Activated naive CD8-positive, alpha-beta T cell treated with anti-CD3 and anti-CD28 coated beads, Interleukin-2, amount 10 ng/mL, durations not matched to agents 7 days and 5 days (primary cell): ENCODE data around the gene UROD. TPM values are rescaled to one million over a fixed set of nuclear protein-coding genes. Genes with fewer than 3 reads are reported as not detected.
"Not testable (repeated sequence)": the region's sequence is repeated elsewhere in the genome, so short reads cannot be mapped to it uniquely, and the experiment has no call there.

Source experiments
- ATAC-seq: fragments of 150-1000 bp; cut with Tn5 transposase; one replicate; pipeline ENCODE4 v1.10.0; 2021; ENCODE audit warnings: low read depth, moderate library complexity
- POLR2A ChIA-PET: fragments of 350-600 bp; sonication (Branson Sonifier 250); formaldehyde crosslinking; loops from one replicate; lab custom pipeline; 2021; ENCODE audit warnings: antibody characterized with exemption; lab: Charles Lee
- DNase-seq: peaks from one replicate; pipeline ENCODE4 v3.0.0; 2021
- H3K27ac Mint-ChIP-seq: one replicate; pipeline ENCODE4 v1.8.0; 2022; ENCODE audit warnings: mild to moderate bottlenecking, mixed read lengths
- H3K27me3 Mint-ChIP-seq: one replicate; pipeline ENCODE4 v1.8.0; 2022; ENCODE audit warnings: mild to moderate bottlenecking, moderate library complexity, mixed read lengths
- H3K36me3 Mint-ChIP-seq: one replicate; pipeline ENCODE4 v1.8.0; 2021; ENCODE audit warnings: mild to moderate bottlenecking, mixed read lengths
- H3K4me1 Mint-ChIP-seq: one replicate; pipeline ENCODE4 v1.8.0; 2021; ENCODE audit warnings: mixed read lengths
- H3K4me3 Mint-ChIP-seq: one replicate; pipeline ENCODE4 v1.8.0; 2022; ENCODE audit warnings: mild to moderate bottlenecking, moderate library complexity, mixed read lengths
- H3K9me3 Mint-ChIP-seq: one replicate; pipeline ENCODE4 v1.8.0; 2021; ENCODE audit warnings: mixed read lengths
- total RNA-seq, 2 experiments: library from RNA; stranded (reverse); gene quantifications; one replicate each; pipeline ENCODE4 v1.2.3, GENCODE V29; 2021

The UROD gene
- 10 to 100 TPM; 71.7 to 79.2 TPM for total RNA-seq

DNA sequence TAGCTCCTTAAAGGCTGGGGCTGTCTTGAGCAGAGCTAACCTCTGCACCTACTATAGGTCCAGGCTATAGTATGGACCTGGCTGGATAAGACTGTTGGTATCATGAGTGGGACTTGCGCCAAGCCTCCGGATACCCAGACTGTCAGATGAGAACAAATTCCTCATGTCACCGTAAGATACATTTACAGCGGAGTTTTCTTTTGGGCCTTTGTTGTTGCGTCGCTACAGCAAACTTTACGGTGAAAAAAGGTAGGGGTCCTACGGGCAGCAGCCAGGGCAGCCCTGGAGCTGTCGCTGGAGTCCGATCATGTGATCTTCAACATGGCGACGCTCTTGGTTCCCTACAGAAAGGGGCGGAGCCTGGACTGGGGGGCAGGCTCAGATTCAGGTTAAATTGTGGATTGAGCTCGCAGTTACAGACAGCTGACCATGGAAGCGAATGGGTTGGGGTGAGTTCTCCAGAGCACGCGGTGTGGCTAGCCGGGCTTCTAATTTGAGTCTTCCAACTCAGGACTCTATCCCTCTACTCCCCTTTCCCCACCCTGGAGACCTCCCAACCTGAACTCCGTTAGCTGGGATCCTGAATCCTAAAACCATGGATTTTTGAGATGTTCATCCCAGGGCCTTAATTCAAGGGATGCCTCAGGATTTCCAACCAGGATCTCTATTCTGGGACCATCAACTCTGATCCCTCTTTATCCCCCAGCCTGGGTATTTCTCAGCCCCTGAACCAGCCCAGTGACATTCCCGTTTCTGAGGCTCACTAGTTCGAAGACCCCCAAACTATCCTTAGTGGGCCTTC lies at the start of gene UROD:
Gene UROD, plus strand, starts transcription at position 418 of the 802 bp plus-strand sequence. Its CDS starts 12 bp downstream, at position 430.
- ATAC-seq = peak; percentile 71
- Mint-ChIP-seq H3K4me3 (peak within 1 kb of the TSS; percentile 89), H3K27ac (peak within 1 kb of the TSS; percentile 97), H3K9me3 (no peaks in the 10 kb centered on the region), H3K27me3 (no peaks in the 10 kb centered on the region), H3K36me3 (peaks cover 10% of the 10 kb centered on the region), H3K4me1 (peaks cover 29% of the 10 kb centered on the region)
- DNase-seq = peak; percentile 86
- POLR2A ChIA-PET = interaction anchor here (0.6 to 6.2 kb wide), 26 partner anchors 10 to 572 kb away, joined by 3 to 84 read pairs (median 9); partner anchors contain the start of genes BTBD19, EIF2B3, HPDL and MUTYH

DNA sequence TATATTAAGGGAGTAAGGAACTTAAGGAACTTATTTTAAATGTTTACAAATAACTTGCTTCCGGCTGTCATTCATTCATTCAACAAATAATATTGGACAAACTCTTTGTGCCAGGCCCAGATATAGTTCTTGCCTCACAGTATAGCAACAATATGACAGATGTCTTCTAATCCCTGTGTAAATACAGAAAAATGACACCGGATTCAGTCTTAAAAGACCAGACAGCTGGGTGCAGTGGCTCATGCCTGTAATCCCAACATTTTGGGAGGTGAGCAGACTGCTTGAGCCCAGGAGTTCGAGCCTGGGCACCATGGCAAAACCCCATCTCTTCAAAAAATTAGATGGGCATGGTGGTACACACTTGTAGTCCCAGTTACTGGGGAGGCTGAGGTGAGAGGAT lies 49.3 kb upstream of the UROD start:
- Mint-ChIP-seq H3K4me3 (no peak overlapping the region), H3K9me3 (no peaks in the 10 kb centered on the region), H3K36me3 (peaks cover 14% of the 10 kb centered on the region), H3K27ac (no peak overlapping the region), H3K4me1 (no peaks in the 10 kb centered on the region), H3K27me3 (no peaks in the 10 kb centered on the region)
- POLR2A ChIA-PET = no interaction called here
- no peak for DNase-seq
- no peak for ATAC-seq

DNA sequence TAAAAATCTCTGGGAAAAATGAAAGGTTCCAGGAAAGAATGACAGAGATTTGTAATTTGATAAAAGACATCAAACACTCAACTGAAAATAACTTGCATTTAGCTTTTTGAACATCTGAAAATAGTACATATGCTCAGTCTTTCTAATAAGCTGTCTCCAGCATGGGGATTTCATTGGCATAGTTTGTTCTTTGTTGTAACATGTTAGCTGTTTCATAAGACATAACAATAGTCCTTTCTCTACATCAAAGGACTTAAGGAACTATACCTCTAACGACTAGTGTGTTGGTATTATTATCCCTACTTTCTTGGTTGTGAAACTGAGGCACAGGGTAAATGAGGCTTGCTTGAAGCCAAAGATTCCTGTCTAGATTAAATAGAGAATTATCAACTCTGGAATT lies 47.7 kb upstream of the UROD start:
- H3K4me3 Mint-ChIP-seq = no peak overlapping the region
- no peaks in the 10 kb centered on the region for H3K9me3 Mint-ChIP-seq
- ATAC-seq (no peak), DNase-seq (no peak)
- H3K27ac Mint-ChIP-seq = no peak overlapping the region
- H3K27me3 Mint-ChIP-seq = no peaks in the 10 kb centered on the region
- H3K36me3 Mint-ChIP-seq = peaks cover 17% of the 10 kb centered on the region
- POLR2A ChIA-PET = no interaction called here
- H3K4me1 Mint-ChIP-seq = no peaks in the 10 kb centered on the region

DNA sequence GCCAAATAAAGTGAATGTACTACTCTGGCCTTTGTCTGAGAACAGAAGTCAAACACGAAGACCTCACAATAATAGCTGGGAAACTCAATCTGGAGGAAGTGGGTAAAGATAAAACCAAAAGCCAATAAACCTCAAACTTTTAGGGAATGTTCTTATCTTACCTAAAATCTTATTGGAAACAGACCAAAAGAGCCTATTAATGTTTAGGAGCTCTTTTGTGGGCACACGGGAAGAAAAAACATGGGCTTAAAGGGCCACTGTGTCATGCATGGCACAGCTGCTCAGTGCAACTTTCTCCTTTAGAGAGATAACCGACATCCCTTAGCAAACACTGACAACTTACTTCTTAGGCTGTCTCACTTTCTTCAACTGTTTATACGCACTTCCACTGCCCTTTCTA lies 41.7 kb upstream of the UROD start:
- no peak overlapping the region for H3K4me3 Mint-ChIP-seq
- H3K36me3 Mint-ChIP-seq = peaks cover 24% of the 10 kb centered on the region
- H3K27me3 Mint-ChIP-seq = no peaks in the 10 kb centered on the region
- ATAC-seq (no peak), DNase-seq (no peak)
- H3K9me3 Mint-ChIP-seq = no peaks in the 10 kb centered on the region
- POLR2A ChIA-PET = interaction anchor here (0.7 kb wide), 1 partner anchor 16 kb away, joined by 5 read pairs; the partner anchor contains the start of gene EIF2B3
- H3K27ac Mint-ChIP-seq = no peak overlapping the region
- peaks cover 11% of the 10 kb centered on the region for H3K4me1 Mint-ChIP-seq

DNA sequence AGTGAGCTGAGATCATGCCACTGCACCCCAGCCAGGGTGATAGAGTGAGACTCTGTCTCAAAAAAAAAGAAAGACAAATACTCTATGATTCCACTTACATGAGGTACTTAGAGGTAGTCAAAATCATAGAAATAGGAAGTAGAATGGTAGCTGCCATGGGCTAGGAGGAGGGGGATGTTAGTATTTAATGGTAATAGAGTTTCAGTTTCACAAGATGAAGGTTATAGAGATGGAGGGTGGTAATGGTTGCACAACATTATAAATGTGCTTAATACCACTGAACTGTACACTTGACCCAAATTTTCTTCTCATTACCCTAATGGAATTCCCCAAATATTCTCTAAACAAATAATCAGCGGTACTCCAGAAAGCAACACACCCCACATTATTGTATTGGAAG lies 38.4 kb upstream of the UROD start:
- POLR2A ChIA-PET = no interaction called here
- Mint-ChIP-seq H3K27me3 (no peaks in the 10 kb centered on the region), H3K4me1 (peaks cover 12% of the 10 kb centered on the region), H3K27ac (no peak overlapping the region), H3K9me3 (peaks cover 3% of the 10 kb centered on the region), H3K4me3 (no peak overlapping the region), H3K36me3 (peaks cover 47% of the 10 kb centered on the region)
- no peak for ATAC-seq
- no peak for DNase-seq

DNA sequence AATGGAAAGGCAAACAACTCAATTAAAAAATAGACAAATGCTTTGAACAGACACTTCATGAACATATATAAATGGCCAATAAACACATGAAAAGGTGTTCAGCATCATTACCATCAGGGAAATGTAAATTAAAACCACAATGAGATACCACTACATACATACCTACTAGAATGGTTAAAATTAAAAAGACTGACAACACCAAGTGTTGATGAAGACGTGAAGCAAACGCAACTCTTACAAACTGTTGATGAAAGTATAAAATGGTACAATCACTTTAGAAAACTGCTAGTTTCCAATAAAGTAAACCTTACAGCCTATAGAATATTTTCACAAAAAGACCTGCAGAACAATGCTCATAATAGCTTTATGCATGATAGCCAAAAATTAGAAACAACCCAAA lies 35.8 kb upstream of the UROD start:
- H3K36me3 Mint-ChIP-seq = peaks cover 47% of the 10 kb centered on the region
- H3K27ac Mint-ChIP-seq = no peak overlapping the region
- H3K4me3 Mint-ChIP-seq = no peak overlapping the region
- peaks cover 3% of the 10 kb centered on the region for H3K9me3 Mint-ChIP-seq
- DNase-seq (no peak), ATAC-seq (no peak)
- POLR2A ChIA-PET = no interaction called here
- peaks cover 9% of the 10 kb centered on the region for H3K4me1 Mint-ChIP-seq
- H3K27me3 Mint-ChIP-seq = no peaks in the 10 kb centered on the region

DNA sequence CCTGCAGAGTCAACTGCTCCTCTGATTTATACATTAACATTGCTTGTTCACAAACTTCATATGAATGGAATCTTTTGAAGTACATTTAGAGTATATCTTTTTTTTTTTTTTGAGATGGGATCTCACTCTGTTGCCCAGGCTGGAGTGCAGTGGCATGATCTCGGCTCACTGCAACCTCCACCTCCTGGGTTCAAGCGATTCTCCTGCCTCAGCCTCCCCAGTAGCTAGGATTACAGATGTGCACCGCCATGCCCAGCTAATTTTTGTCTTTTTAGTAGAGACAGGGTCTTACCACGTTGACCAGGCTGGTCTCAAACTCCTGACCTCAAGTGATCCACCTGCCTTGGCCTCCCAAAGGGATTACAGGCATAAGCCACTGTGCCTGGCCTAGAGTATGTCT lies 34.7 kb upstream of the UROD start:
- ATAC-seq, H3K27me3 Mint-ChIP-seq, POLR2A ChIA-PET, H3K27ac Mint-ChIP-seq, H3K4me3 Mint-ChIP-seq, DNase-seq, H3K9me3 Mint-ChIP-seq: not testable (repeated sequence)
- peaks cover 11% of the 10 kb centered on the region for H3K4me1 Mint-ChIP-seq
- H3K36me3 Mint-ChIP-seq = peaks cover 46% of the 10 kb centered on the region

DNA sequence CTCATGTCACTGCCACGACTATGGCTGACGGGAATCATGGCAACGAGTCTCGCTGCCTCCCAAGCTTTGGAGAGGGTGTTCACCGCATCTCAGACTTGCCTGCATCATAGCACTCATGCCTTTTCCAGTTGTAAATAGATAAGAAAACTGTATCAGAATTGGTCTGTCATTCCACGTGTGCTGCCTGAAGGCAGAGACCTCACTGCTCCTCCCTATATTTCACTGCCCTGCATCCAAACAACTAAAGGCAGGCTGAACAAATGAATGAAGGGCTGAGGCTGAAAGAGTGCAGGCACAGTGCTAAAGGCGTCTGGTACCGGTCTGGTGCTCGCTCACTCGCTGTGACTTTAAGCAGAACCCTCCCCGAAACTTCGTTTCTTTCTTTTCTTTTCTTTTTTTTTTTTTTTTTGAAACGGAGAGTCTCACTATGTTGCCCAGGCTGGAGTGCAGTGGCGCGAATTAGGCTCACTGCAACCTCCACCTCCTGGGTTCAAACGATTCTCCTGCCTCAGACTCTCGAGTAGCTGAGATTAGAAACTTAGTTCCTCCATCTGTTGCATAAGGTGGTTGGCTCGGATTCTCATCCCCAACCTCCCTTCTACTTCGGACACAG lies 26.2 kb upstream of the UROD start:
- H3K9me3 Mint-ChIP-seq = no peaks in the 10 kb centered on the region
- DNase-seq = no peak
- peak overlapping the region; percentile 97 for H3K27ac Mint-ChIP-seq
- peak; percentile 6 for ATAC-seq
- peaks cover 5% of the 10 kb centered on the region for H3K36me3 Mint-ChIP-seq
- POLR2A ChIA-PET = interaction anchor here (0.7 to 5.8 kb wide), 10 partner anchors 15 to 514 kb away, joined by 3 to 45 read pairs (median 7); partner anchors contain the start of genes CCDC163, HECTD3, MMACHC and PLK3
- H3K27me3 Mint-ChIP-seq = no peaks in the 10 kb centered on the region
- H3K4me1 Mint-ChIP-seq = peaks cover 20% of the 10 kb centered on the region
- peak overlapping the region; percentile 100 for H3K4me3 Mint-ChIP-seq

DNA sequence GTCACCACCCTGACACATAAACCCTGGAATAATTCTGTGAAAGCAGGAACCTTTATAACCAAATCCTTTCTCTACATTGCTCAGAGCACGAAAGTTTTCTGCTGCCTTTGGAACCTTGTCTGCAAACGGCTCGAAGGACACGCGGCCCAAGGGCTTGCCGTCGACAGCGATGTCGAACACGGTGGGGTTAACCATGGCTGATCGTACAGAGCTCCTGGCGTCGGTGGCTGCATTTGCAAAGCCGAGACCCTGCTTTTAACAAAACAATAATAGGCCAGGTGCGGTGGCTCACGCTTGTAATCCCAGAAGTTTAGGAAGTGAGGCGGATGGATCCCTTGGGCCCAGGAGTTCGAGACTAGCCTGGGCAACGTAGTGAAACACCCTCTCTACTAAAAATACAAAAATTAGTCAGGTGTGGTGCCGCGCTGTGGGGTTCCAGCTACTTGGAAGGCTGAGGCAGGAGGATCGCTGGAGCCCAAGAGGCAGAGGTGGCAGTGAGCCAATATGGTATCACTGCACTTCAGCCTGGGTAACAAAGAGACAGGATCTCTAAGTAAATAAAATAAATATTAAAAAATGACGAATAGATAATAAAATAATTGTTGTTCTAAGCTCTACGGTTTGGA lies 23.4 kb upstream of the UROD start:
- H3K27ac Mint-ChIP-seq = no peak overlapping the region
- peaks cover 14% of the 10 kb centered on the region for H3K4me1 Mint-ChIP-seq
- H3K36me3 Mint-ChIP-seq = peaks cover 3% of the 10 kb centered on the region
- no peak for DNase-seq
- H3K27me3 Mint-ChIP-seq = no peaks in the 10 kb centered on the region
- POLR2A ChIA-PET = interaction anchor here (0.6 to 5.8 kb wide), 3 partner anchors 9 to 595 kb away, joined by 3 to 45 read pairs (median 3); partner anchors contain the start of genes HECTD3 and UROD
- H3K9me3 Mint-ChIP-seq = no peaks in the 10 kb centered on the region
- no peak overlapping the region for H3K4me3 Mint-ChIP-seq
- no peak for ATAC-seq

DNA sequence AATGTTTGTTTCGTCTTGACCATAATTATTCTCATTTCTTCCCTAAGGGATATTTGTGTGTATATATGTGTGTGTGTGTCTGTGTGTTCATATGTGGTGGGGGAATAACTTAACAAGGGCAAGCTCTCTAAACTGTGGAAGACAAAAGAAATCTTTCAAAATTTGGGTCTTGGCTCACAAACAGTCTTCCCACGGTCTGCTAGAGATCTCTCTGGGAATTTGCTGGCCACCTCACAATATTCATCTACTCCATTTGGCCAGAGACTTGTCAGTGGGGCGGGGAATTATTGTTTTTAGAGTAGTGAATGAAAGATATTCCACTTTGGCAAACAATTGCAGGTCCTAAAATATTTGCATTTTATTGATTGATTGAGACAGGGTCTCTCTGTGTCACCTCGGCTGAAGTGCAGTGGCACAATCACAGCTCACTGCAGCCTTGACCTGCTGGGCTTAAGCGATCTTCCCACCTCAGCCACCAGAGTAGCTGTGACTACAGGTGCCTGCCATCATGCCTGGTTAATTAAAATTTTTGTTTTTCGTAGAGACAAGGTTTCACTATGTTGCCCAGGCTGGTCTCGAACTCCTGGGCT lies 17.6 kb upstream of the UROD start:
- DNase-seq = no peak
- H3K27me3 Mint-ChIP-seq = no peaks in the 10 kb centered on the region
- H3K27ac Mint-ChIP-seq = no peak overlapping the region
- H3K4me1 Mint-ChIP-seq = no peaks in the 10 kb centered on the region
- no peak overlapping the region for H3K4me3 Mint-ChIP-seq
- H3K9me3 Mint-ChIP-seq = no peaks in the 10 kb centered on the region
- no peak for ATAC-seq
- no peaks in the 10 kb centered on the region for H3K36me3 Mint-ChIP-seq
- POLR2A ChIA-PET = no interaction called here

DNA sequence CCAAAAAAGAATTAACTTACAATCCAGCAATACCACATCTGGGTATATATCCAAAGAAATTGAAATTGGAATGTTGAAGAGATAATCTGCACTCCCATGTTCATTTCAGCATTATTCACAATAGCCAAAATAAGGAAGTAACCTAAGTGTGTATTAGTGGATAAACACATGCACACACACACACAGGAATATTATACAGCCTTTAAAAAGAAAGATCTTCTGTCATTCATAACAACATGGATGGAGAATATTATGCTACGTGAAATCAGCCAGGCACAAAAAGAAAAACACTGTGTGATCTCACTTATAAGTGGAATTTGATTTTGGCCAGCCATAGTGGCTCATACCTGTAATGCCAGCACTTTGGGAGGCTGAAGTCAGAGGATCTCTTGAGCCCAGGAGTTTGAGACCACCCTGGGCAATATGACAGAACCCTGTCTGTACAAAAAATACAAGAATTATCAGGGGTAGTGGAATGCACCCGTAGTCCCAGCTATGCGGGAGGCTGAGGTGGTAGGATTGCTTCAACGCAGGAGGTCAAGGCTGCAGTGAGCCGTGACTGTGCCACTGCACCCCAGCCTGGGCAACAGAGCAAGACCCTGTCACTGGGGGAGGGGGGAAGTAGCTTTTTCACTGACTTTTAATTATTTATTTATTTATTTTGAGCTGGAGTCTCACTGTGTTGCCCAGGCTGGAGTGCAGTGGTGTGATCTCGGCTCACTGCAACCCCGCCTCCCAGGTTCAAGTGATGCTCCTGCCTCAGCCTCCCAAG lies 16.4 kb upstream of the UROD start:
- no peaks in the 10 kb centered on the region for H3K36me3 Mint-ChIP-seq
- POLR2A ChIA-PET = no interaction called here
- no peaks in the 10 kb centered on the region for H3K9me3 Mint-ChIP-seq
- H3K4me3 Mint-ChIP-seq = no peak overlapping the region
- DNase-seq (no peak), ATAC-seq (no peak)
- H3K4me1 Mint-ChIP-seq = peaks cover 3% of the 10 kb centered on the region
- no peak overlapping the region for H3K27ac Mint-ChIP-seq
- no peaks in the 10 kb centered on the region for H3K27me3 Mint-ChIP-seq

DNA sequence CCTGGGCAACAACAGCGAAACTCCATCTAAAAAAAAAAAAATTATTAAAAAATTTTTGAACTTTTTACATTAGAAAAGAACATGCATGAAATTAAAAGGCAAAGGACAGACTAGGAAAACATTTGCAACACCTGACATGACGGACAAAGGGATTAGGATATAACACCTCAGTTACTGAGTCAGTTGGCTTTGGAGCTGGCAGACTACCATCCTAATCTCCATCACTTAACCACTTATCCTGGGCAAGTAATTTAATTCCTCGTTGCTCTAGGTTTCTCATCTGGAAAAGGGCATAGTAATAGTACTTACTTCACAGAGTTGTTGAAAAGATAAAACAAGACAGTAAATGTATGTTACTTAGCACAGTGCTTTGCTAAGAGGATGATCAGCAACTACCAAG lies 12.8 kb upstream of the UROD start:
- H3K4me3 Mint-ChIP-seq = no peak overlapping the region
- peaks cover 5% of the 10 kb centered on the region for H3K36me3 Mint-ChIP-seq
- POLR2A ChIA-PET = interaction anchor here (1.4 kb wide), 1 partner anchor 13 kb away, joined by 4 read pairs; the partner anchor contains the start of gene UROD
- no peaks in the 10 kb centered on the region for H3K9me3 Mint-ChIP-seq
- ATAC-seq (no peak), DNase-seq (no peak)
- no peak overlapping the region for H3K27ac Mint-ChIP-seq
- H3K27me3 Mint-ChIP-seq = no peaks in the 10 kb centered on the region
- peaks cover 11% of the 10 kb centered on the region for H3K4me1 Mint-ChIP-seq
